GM10248 (cell line): ENCODE measurements around the gene LRBA.

Source experiments
- CTCF ChIA-PET: fragments of 300-600 bp; sonication (Branson Sonifier 250); formaldehyde crosslinking; extraction: SDS; loops from one replicate; lab custom pipeline; 2021; ENCODE audit warnings: antibody characterized with exemption; lab: Yijun Ruan, JAX
- POLR2A ChIA-PET: fragments of 350-650 bp; sonication (Branson Sonifier 250); formaldehyde crosslinking; extraction: SDS; loops from one replicate; lab custom pipeline; 2020; ENCODE audit warnings: antibody characterized with exemption; lab: Yijun Ruan, JAX
- DNase-seq: peaks from one replicate; pipeline ENCODE4 v3.0.0; 2012; ENCODE audit errors: extremely low spot score
- TF ChIP-seq, protein P1 (sequence below): IDR thresholded peaks from 2 replicates; pipeline ENCODE4 v1.5.1; 2012; ENCODE audit warnings: mild to moderate bottlenecking, low read depth; ENCODE audit errors: extremely low read depth, missing control alignments, control extremely low read depth

The LRBA gene

DNA sequence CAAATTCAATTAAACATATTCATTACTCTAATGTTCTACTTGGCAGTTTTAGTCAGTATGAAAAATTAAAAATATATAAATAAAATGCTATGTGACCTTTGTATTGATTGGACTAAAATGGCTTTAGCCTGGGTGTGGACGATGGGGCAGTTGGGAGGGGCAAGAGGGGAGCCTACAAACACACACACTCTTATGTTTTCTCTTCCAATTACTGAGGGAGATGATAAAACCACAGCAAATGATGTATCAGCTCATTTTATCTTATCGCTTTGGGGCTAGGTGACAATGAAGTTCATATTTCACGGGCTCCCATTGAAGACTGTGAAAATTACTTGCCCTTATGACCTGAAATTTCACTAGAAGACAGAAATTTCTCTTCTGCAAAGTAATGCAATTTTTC lies 517.5 kb downstream of the LRBA start:
- POLR2A ChIA-PET = no interaction called here
- DNase-seq = no peak
- TF ChIP-seq, protein P1, sequence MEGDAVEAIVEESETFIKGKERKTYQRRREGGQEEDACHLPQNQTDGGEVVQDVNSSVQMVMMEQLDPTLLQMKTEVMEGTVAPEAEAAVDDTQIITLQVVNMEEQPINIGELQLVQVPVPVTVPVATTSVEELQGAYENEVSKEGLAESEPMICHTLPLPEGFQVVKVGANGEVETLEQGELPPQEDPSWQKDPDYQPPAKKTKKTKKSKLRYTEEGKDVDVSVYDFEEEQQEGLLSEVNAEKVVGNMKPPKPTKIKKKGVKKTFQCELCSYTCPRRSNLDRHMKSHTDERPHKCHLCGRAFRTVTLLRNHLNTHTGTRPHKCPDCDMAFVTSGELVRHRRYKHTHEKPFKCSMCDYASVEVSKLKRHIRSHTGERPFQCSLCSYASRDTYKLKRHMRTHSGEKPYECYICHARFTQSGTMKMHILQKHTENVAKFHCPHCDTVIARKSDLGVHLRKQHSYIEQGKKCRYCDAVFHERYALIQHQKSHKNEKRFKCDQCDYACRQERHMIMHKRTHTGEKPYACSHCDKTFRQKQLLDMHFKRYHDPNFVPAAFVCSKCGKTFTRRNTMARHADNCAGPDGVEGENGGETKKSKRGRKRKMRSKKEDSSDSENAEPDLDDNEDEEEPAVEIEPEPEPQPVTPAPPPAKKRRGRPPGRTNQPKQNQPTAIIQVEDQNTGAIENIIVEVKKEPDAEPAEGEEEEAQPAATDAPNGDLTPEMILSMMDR = no peak

DNA sequence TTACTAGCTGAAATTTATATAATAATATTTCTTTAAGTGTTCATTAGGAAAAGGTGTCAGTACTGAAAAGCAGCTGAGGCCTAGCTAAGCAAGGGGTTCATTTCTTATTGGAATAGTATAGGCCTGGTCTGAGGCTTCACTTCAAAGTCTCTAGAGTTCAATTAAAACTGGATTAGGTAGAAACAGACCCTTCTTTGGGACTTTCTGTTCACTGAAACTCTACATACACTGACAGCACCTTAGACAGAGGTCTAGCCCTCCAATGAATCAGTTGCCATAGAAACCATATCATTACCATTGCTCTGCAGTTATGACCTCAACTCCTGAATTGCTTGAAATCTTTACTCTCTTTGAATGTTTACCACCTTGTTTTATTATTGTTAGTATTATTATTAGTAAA lies 519.5 kb downstream of the LRBA start:
- POLR2A ChIA-PET = no interaction called here
- TF ChIP-seq, protein P1 = no peak
- CTCF ChIA-PET = interaction anchor here (1.8 kb wide), 1 partner anchor 18 kb away, joined by 4 read pairs; no protein-coding TSS in a partner anchor
- DNase-seq = no peak

More for the DNA sequence above, 517.5 kb downstream of the LRBA start:
- CTCF ChIA-PET = interaction anchor here (0.9 to 1.3 kb wide), 2 partner anchors 17 to 369 kb away, joined by 3 read pairs; no protein-coding TSS in a partner anchor

DNA sequence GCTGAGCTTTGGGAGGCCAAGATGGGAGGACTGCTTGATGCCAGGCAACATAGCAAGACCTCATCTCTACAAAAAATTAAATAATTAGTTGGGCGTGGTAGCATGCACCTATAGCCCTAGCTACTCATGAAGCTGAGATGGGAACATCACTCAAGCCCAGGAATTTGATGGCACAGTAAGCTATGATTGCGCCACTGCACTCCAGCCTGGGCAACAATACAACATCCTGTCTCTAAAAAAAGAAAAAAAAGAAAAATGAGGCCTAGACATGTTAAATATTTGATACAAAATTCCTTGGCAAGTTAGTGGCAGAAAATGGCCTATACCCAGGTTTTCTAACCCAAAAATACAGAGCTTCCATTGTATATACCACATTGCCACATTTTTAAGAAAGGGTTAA lies 521.2 kb downstream of the LRBA start:
- ChIA-PET CTCF (interaction anchor here (1.2 to 1.8 kb wide), 3 partner anchors 18 to 35 kb away, joined by 3 to 4 read pairs (median 3); no protein-coding TSS in a partner anchor), POLR2A (no interaction called here)
- no peak for DNase-seq
- TF ChIP-seq, protein P1 = no peak

DNA sequence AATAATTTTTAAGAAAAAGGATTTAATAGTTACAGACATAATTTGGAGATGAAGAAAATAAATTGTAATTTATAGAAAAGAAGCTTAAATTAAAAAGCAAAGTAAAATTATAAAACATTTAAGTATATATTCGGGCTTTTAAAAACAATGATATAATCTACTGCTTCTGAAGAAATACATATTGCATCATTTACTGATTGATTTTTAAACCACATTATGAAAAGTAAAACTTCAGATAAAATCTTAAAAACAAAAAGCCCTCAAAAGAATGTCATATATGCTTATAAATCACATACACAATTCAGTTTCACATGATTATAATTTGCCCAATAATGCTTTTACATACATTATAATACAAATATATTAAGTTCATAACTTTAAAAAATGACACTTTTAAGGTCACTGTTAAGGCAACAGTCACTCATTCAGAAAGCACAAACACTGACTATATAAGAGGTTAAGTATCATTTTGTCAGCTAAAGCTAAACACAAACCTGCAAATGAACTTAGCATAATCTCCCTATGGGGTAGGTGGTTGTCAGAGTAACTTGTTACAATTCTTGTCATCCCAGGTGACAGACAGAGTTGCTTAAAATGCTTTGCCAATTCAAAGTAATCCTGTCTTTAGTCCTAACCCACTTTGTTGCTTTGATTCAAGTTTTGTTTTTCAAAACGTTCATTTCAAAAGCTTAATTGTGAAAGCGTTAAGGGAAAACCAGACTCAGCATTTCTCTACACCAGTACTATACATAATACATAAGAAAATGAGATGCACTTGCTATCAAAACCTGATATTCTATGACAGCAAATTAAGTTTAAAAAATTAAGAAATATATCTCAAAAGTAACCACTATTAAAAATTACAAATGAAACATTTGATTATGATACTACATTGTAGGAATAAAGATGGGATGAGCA lies 523.7 kb downstream of the LRBA start:
- POLR2A ChIA-PET = no interaction called here
- CTCF ChIA-PET = no interaction called here
- TF ChIP-seq, protein P1 = no peak
- no peak for DNase-seq

DNA sequence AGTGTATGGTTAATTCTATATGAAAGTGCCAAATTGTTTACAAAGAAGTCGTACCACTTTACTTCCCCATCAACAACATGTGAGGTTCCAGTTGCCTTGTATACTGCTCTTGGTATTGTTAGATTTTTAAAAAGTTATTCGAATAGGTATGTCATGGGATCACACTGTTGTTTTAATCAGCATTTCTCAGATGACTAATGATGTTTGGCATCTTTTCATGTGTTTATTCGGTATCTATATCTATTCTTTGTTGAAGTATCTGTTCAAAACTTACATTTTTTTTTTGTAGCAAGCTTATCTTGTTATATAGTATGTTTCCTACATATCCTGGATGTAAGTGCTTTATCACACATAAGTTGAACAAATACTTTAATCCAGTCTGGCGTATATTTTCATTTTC lies 532.5 kb downstream of the LRBA start:
- ChIA-PET CTCF (no interaction called here), POLR2A (no interaction called here)
- no peak for DNase-seq
- TF ChIP-seq, protein P1 = no peak

DNA sequence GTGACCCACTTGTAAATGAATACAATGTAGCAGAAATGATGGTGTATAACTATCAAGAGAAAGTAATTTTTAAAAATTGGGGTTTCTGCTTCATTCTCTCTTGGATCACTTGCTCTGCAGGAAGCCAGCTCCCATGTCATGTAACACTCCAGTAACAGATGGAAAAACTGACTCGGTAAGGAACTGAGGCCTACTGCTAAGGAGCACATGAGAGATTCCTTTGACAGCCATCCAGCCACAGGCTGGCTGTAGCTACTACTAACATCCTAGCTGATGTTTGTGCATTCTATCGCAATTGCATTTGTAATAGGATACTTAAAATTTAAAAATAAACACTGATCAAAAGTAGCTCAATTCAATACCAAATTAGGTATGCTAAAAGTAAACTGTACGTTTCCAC lies 535.4 kb downstream of the LRBA start:
- TF ChIP-seq, protein P1 = no peak
- POLR2A ChIA-PET = no interaction called here
- CTCF ChIA-PET = interaction anchor here (0.9 kb wide), 1 partner anchor 38 kb away, joined by 3 read pairs; no protein-coding TSS in a partner anchor
- DNase-seq = no peak
